SJCRH30 (cell line): ENCODE results near the gene VCPKMT. TPM values are rescaled to one million over a fixed set of nuclear protein-coding genes. Genes with fewer than 3 reads are reported as not detected.
"Not testable (repeated sequence)": the region's sequence is repeated elsewhere in the genome, so short reads cannot be mapped to it uniquely, and the experiment has no call there.

Experiments
- DNase-seq, 2 experiments: peaks; one replicate each; pipeline ENCODE4 v3.0.0-alpha.2; 2015 to 2020
- H3K27ac ChIP-seq: fragments of 250-450 bp; sonication (Bioruptor Pico); 2 replicates; pipeline ENCODE4 v1.5.1; 2020; ENCODE audit warnings: mild to moderate bottlenecking, moderate library complexity
- H3K27me3 ChIP-seq: fragments of 250-450 bp; sonication (Bioruptor Pico); 2 replicates; pipeline ENCODE4 v1.5.1; 2020; ENCODE audit warnings: mild to moderate bottlenecking, moderate library complexity
- H3K36me3 ChIP-seq: fragments of 250-450 bp; sonication (Bioruptor Pico); 2 replicates; pipeline ENCODE4 v1.5.1; 2020; ENCODE audit warnings: mild to moderate bottlenecking, moderate library complexity
- H3K4me1 ChIP-seq: fragments of 250-450 bp; sonication (Bioruptor Pico); 2 replicates; pipeline ENCODE4 v1.5.1; 2020; ENCODE audit warnings: mild to moderate bottlenecking, moderate library complexity
- H3K4me3 ChIP-seq: fragments of 250-450 bp; sonication (Bioruptor Pico); 2 replicates; pipeline ENCODE4 v1.5.1; 2020; ENCODE audit warnings: mild to moderate bottlenecking, moderate library complexity
- H3K9me3 ChIP-seq: fragments of 250-450 bp; sonication (Bioruptor Pico); replicated peaks from 2 replicates; pipeline ENCODE4 v1.5.1; 2020; ENCODE audit warnings: mild to moderate bottlenecking, moderate library complexity
- total RNA-seq: library from RNA; depleted of rRNA; stranded (reverse); fragments of >200 nt; shearing (Covaris generic); gene quantifications from 2 replicates; pipeline ENCODE4 v1.2.3, GENCODE V29; 2014

The VCPKMT gene
- total RNA-seq, 1 experiment from 2014 or later, result 11.6 TPM

- Histone ChIP-seq H3K36me3 (no peaks in the 10 kb centered on the region), H3K4me1 (no peaks in the 10 kb centered on the region), H3K27ac (no peak overlapping the region), H3K27me3 (no peaks in the 10 kb centered on the region), H3K9me3 (no peaks in the 10 kb centered on the region), H3K4me3 (no peak overlapping the region)
- DNase-seq, result no peak
These were observed 30.6 kb downstream of the VCPKMT start for GRCh38 chr14:50085570-50086320.

GRCh38 chr14:50084666-50085065 is 31.7 kb downstream of the VCPKMT start:
- Histone ChIP-seq H3K27me3 (no peaks in the 10 kb centered on the region), H3K27ac (no peak overlapping the region), H3K4me1 (no peaks in the 10 kb centered on the region), H3K36me3 (no peaks in the 10 kb centered on the region), H3K9me3 (no peaks in the 10 kb centered on the region), H3K4me3 (no peak overlapping the region)
- DNase-seq, result no peak

- H3K4me1 ChIP-seq, result no peaks in the 10 kb centered on the region
- H3K9me3 ChIP-seq, result no peaks in the 10 kb centered on the region
- H3K27me3 ChIP-seq, result no peaks in the 10 kb centered on the region
- H3K27ac ChIP-seq, result no peak overlapping the region
- DNase-seq, result no peak
- no peaks in the 10 kb centered on the region for H3K36me3 ChIP-seq
- no peak overlapping the region for H3K4me3 ChIP-seq
These were observed 32.7 kb downstream of the VCPKMT start for GRCh38 chr14:50083467-50084337.

GRCh38 chr14:50082784-50083466 is 33.4 kb downstream of the VCPKMT start:
- H3K27me3 ChIP-seq, result no peaks in the 10 kb centered on the region
- H3K9me3 ChIP-seq, result no peaks in the 10 kb centered on the region
- DNase-seq, result no peak
- no peaks in the 10 kb centered on the region for H3K4me1 ChIP-seq
- no peak overlapping the region for H3K27ac ChIP-seq
- H3K4me3 ChIP-seq, result no peak overlapping the region
- H3K36me3 ChIP-seq, result no peaks in the 10 kb centered on the region

GRCh38 chr14:50082308-50082742 is 34.0 kb downstream of the VCPKMT start:
- Histone ChIP-seq H3K9me3 (no peaks in the 10 kb centered on the region), H3K27ac (no peak overlapping the region), H3K4me1 (no peaks in the 10 kb centered on the region), H3K36me3 (no peaks in the 10 kb centered on the region), H3K27me3 (no peaks in the 10 kb centered on the region), H3K4me3 (no peak overlapping the region)
- DNase-seq, result no peak

GRCh38 chr14:50079103-50079502 is 37.3 kb downstream of the VCPKMT start:
- H3K9me3 ChIP-seq, H3K36me3 ChIP-seq, H3K4me1 ChIP-seq, H3K27ac ChIP-seq, H3K27me3 ChIP-seq, DNase-seq, H3K4me3 ChIP-seq: not testable (repeated sequence)

GRCh38 chr14:50073663-50074062 is 42.7 kb downstream of the VCPKMT start:
- H3K36me3 ChIP-seq, H3K27me3 ChIP-seq, DNase-seq, H3K4me3 ChIP-seq, H3K4me1 ChIP-seq, H3K9me3 ChIP-seq, H3K27ac ChIP-seq: not testable (repeated sequence)

GRCh38 chr14:50072395-50072794 is 44.0 kb downstream of the VCPKMT start:
- Histone ChIP-seq H3K9me3 (no peaks in the 10 kb centered on the region), H3K27ac (no peak overlapping the region), H3K36me3 (no peaks in the 10 kb centered on the region), H3K4me3 (no peak overlapping the region), H3K4me1 (no peaks in the 10 kb centered on the region), H3K27me3 (no peaks in the 10 kb centered on the region)
- no peak for DNase-seq

GRCh38 chr14:50070840-50071548 is 45.4 kb downstream of the VCPKMT start:
- Histone ChIP-seq H3K36me3 (no peaks in the 10 kb centered on the region), H3K9me3 (no peaks in the 10 kb centered on the region), H3K4me3 (no peak overlapping the region), H3K27me3 (no peaks in the 10 kb centered on the region), H3K4me1 (no peaks in the 10 kb centered on the region), H3K27ac (no peak overlapping the region)
- no peak for DNase-seq

GRCh38 chr14:50070230-50070629 is 46.1 kb downstream of the VCPKMT start:
- no peak overlapping the region for H3K27ac ChIP-seq
- no peaks in the 10 kb centered on the region for H3K4me1 ChIP-seq
- no peaks in the 10 kb centered on the region for H3K36me3 ChIP-seq
- H3K4me3 ChIP-seq, result no peak overlapping the region
- H3K9me3 ChIP-seq, result no peaks in the 10 kb centered on the region
- DNase-seq, result no peak
- no peaks in the 10 kb centered on the region for H3K27me3 ChIP-seq

- Histone ChIP-seq H3K9me3 (no peaks in the 10 kb centered on the region), H3K27ac (no peak overlapping the region), H3K4me3 (no peak overlapping the region), H3K4me1 (no peaks in the 10 kb centered on the region), H3K36me3 (no peaks in the 10 kb centered on the region), H3K27me3 (no peaks in the 10 kb centered on the region)
- DNase-seq, result no peak
These were observed 47.0 kb downstream of the VCPKMT start for GRCh38 chr14:50069325-50069724.

GRCh38 chr14:50068496-50068895 is 47.9 kb downstream of the VCPKMT start:
- DNase-seq, result no peak
- Histone ChIP-seq H3K9me3 (no peaks in the 10 kb centered on the region), H3K4me1 (no peaks in the 10 kb centered on the region), H3K36me3 (no peaks in the 10 kb centered on the region), H3K27me3 (no peaks in the 10 kb centered on the region), H3K4me3 (no peak overlapping the region), H3K27ac (no peak overlapping the region)

GRCh38 chr14:50067723-50068495 is 48.5 kb downstream of the VCPKMT start:
- Histone ChIP-seq H3K4me3 (no peak overlapping the region), H3K36me3 (no peaks in the 10 kb centered on the region), H3K27me3 (no peaks in the 10 kb centered on the region), H3K4me1 (no peaks in the 10 kb centered on the region), H3K9me3 (no peaks in the 10 kb centered on the region), H3K27ac (no peak overlapping the region)
- no peak for DNase-seq

- no peak overlapping the region for H3K27ac ChIP-seq
- H3K9me3 ChIP-seq, result no peaks in the 10 kb centered on the region
- no peaks in the 10 kb centered on the region for H3K36me3 ChIP-seq
- H3K4me3 ChIP-seq, result no peak overlapping the region
- no peaks in the 10 kb centered on the region for H3K27me3 ChIP-seq
- H3K4me1 ChIP-seq, result peaks cover 20% of the 10 kb centered on the region
- no peak for DNase-seq
These were observed 50.8 kb downstream of the VCPKMT start for GRCh38 chr14:50065583-50065982.
